ENCODE measurements around the gene SCAI.
"Not testable (repeated sequence)": the region's sequence is repeated elsewhere in the genome, so short reads cannot be mapped to it uniquely, and the experiment has no call there.

Gene SCAI

DNA sequence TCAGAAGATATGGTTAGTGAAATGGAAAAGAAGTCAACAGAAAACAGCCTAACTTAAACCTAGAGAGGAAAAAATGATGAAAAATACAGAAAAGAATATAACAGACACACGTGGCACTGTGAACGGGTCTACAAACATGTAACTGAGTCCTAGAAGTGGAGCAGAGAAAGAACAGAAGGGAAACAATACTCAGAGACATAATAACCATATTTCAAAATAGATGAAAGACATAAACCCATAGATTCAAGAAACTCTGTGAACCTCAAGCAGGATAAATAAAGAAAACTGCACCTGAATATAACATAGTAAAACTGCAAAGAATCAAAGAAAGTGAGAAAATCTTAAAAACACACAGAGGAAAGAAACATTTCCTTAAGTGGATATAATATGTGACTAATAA lies 134.7 kb downstream of the SCAI start:
- Histone ChIP-seq H3K9me3 (replicated peaks in 1 of 11) (0 out of 22 replicates have a peak, but pooled peaks cover 0 to 5% (median 0%) of the 10 kb centered on the region in 11 experiments), H3K27ac (no peak overlapping the region), H3K4me2 (no peak overlapping the region), H4K20me1 (no peaks in the 10 kb centered on the region), H3K27me3 (no peaks in the 10 kb centered on the region), H3K36me3 (peaks cover 0 to 50% (median 22%) of the 10 kb centered on the region in 11 experiments; a peak in 16 of 22 replicates), H3K4me3 (no peak overlapping the region), H3K4me1 (no peaks in the 10 kb centered on the region), H3K9ac (no peak overlapping the region)
- no peak for TF ChIP-seq Cebpa-rat (IDR thresholded peaks at IDR 0.05)

DNA sequence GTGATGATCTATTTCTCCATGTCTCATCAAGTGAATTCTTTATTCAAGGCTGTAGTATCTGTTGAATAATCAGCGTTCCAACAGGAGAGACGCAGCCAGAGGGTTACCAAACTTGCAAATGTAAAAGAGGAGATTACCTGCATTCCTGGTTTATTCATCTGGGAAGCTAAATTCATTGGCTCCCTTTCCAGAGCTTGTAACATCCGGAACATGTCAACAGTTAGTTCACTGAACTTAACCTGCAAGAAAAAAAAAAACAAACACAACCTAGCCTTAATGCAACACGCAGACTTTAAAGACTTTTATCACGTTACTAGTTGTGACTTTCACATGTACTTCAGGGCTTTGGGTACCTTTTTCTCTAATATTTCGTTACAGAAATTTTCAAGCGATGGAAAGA lies 140.0 kb downstream of the SCAI start:
- peaks cover 10 to 77% (median 41%) of the 10 kb centered on the region in 11 experiments; a peak in 20 of 22 replicates for H3K36me3 ChIP-seq
- no peaks in the 10 kb centered on the region for H3K4me1 ChIP-seq
- H4K20me1 ChIP-seq: no peaks in the 10 kb centered on the region
- no peak for TF ChIP-seq Cebpa-rat (IDR thresholded peaks at IDR 0.05)
- no peak overlapping the region for H3K4me3 ChIP-seq
- H3K27me3 ChIP-seq: no peaks in the 10 kb centered on the region
- H3K9me3 ChIP-seq (replicated peaks in 1 of 11): no peaks in the 10 kb centered on the region
- no peak overlapping the region for H3K9ac ChIP-seq
- no peak overlapping the region for H3K4me2 ChIP-seq
- H3K27ac ChIP-seq: no peak overlapping the region

DNA sequence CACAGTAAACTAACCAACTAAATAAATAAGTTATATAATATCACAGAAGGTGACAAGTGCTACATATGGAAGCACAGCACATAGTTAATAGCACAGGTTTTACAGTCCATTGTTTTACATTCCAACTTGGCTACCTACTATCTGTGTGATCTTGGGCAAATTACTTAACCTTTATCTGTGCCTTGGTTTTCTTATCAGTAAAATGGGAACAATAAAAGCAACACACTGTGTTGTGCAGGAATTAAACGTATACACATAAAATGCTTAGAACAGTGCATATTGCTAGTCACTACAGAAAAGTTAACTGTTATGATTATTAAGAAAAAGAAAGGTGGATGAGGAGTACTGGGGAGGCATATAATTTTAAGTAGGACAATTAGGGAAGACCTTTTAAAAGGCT lies 159.6 kb downstream of the SCAI start:
- Histone ChIP-seq H3K4me1 (no peaks in the 10 kb centered on the region), H4K20me1 (no peaks in the 10 kb centered on the region), H3K9me3 (replicated peaks in 1 of 11) (no peaks in the 10 kb centered on the region), H3K27ac (no peak overlapping the region), H3K4me3 (no peak overlapping the region), H3K27me3 (no peaks in the 10 kb centered on the region), H3K4me2 (no peak overlapping the region), H3K9ac (no peak overlapping the region), H3K36me3 (peaks cover 0 to 61% (median 20%) of the 10 kb centered on the region in 11 experiments; a peak in 15 of 22 replicates)
- no peak for TF ChIP-seq Cebpa-rat (IDR thresholded peaks at IDR 0.05)

DNA sequence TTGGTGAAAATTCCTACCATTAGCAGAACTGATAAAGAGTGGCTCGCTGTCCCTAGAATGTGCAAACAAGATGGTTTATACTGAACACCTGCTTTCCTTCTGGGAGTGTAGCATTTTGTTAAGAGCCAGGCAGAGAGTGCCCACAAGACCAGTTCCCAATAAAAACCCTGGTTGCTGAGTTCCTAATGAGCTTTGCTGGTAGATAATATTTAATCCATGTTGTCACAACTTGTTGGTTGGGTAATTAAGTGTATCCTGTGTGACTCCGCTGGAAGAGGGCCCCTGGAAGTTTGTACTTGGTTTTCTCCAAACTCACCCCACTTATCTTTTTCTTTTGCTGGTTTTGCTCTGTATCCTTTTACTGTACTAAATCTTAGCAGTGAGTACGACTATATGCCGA lies 162.9 kb downstream of the SCAI start:
- Histone ChIP-seq H3K9me3 (replicated peaks in 1 of 11) (no peaks in the 10 kb centered on the region), H3K4me1 (peaks cover 0 to 3% (median 0%) of the 10 kb centered on the region in 10 experiments; a peak in 3 of 20 replicates), H3K27me3 (no peaks in the 10 kb centered on the region), H3K36me3 (peaks cover 0 to 51% (median 18%) of the 10 kb centered on the region in 11 experiments; a peak in 14 of 22 replicates), H3K4me2 (no peak overlapping the region), H4K20me1 (0 out of 22 replicates have a peak, but pooled peaks cover 0 to 3% (median 0%) of the 10 kb centered on the region in 11 experiments), H3K9ac (no peak overlapping the region), H3K27ac (no peak overlapping the region), H3K4me3 (no peak overlapping the region)
- no peak for TF ChIP-seq Cebpa-rat (IDR thresholded peaks at IDR 0.05)

DNA sequence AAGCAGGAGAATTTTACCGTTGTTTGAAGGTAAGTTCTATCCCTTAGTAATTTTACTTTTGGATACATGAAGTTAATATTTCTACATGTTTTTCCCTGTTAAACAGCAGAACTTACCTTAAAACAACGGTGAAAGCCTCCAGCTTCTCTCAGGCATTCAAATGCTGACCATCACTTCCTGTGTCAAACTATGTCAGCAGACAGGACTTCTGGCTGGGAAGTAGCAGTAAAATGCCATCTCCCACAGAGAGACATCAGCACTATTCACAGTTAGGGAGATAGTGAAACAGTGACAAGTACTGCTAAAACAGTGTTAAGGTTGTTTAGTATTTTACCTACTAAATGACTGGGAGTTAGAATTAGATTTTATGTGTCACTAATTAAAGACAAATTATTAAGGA lies 168.2 kb downstream of the SCAI start:
- H4K20me1 ChIP-seq: 0 out of 22 replicates have a peak, but pooled peaks cover 0 to 3% (median 0%) of the 10 kb centered on the region in 11 experiments
- H3K27ac ChIP-seq: no peak overlapping the region; a peak in 1 of 22 replicates
- no peaks in the 10 kb centered on the region for H3K27me3 ChIP-seq
- no peak overlapping the region for H3K9ac ChIP-seq
- H3K9me3 ChIP-seq (replicated peaks in 1 of 11): no peaks in the 10 kb centered on the region
- peaks cover 4 to 63% (median 47%) of the 10 kb centered on the region in 11 experiments; a peak in 16 of 22 replicates for H3K36me3 ChIP-seq
- peaks cover 0 to 11% (median 0%) of the 10 kb centered on the region in 10 experiments; a peak in 3 of 20 replicates for H3K4me1 ChIP-seq
- H3K4me2 ChIP-seq: 0 out of 22 replicates have a peak overlapping the region, but pooled peaks of 1 of the 11 experiments have one; percentile 6
- H3K4me3 ChIP-seq: no peak overlapping the region
- TF ChIP-seq Cebpa-rat (IDR thresholded peaks at IDR 0.05): no peak

DNA sequence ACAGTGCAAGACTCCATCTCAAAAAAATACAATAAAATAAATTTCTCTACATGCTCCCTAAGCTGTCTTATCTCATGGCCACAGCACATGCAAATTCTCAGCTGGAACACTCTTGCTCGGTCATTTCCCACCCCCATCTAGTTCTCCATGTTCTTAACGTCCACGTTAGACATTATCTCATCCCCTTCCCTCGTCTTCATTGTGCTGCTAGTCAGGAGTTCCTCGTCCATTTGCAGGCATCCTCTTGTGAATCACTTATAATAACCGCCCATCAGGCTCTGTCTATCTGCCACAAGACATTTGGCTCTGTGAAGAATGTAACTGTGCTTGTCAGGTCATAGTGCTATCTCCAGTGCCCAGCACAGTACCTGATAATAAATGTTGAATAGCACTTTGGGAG lies 169.5 kb downstream of the SCAI start:
- H4K20me1 ChIP-seq: 0 out of 22 replicates have a peak, but pooled peaks cover 0 to 3% (median 0%) of the 10 kb centered on the region in 11 experiments
- no peak overlapping the region for H3K4me2 ChIP-seq
- peaks cover 4 to 76% (median 49%) of the 10 kb centered on the region in 11 experiments; a peak in 16 of 22 replicates for H3K36me3 ChIP-seq
- no peaks in the 10 kb centered on the region for H3K27me3 ChIP-seq
- no peaks in the 10 kb centered on the region for H3K9me3 ChIP-seq (replicated peaks in 1 of 11)
- H3K27ac ChIP-seq: no peak overlapping the region
- no peak overlapping the region for H3K4me3 ChIP-seq
- no peak for TF ChIP-seq Cebpa-rat (IDR thresholded peaks at IDR 0.05)
- no peak overlapping the region for H3K9ac ChIP-seq
- peaks cover 0 to 11% (median 0%) of the 10 kb centered on the region in 10 experiments; a peak in 6 of 20 replicates for H3K4me1 ChIP-seq

DNA sequence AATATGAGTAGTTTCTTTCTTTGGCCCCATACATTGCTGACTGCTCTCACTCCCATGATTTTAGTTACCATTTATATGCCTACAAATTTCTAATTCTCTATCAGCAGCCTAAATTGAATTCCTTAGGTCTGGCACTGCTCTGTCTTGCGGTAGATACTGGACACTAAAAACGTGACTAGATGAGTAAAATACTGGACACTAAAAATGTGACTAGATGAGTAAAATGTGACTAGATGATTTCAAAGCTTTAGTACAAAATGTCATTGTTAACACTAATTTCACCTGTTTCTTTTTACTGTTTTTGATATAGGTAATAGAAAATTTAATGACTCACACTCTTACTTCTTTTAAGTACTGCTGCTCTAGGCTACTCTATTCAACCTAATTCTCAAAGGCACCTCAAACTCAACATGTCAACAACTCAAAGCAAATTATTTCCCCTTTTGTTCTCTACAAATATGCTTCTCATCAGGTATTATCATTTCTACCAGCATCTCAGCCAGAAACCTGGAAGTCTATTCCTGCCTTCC lies 171.0 kb downstream of the SCAI start:
- H3K4me2 ChIP-seq: no peak overlapping the region
- H3K27me3 ChIP-seq: no peaks in the 10 kb centered on the region
- no peaks in the 10 kb centered on the region for H3K9me3 ChIP-seq (replicated peaks in 1 of 11)
- H3K36me3 ChIP-seq: peaks cover 4 to 89% (median 62%) of the 10 kb centered on the region in 11 experiments; a peak in 16 of 22 replicates
- peaks cover 0 to 11% (median 0%) of the 10 kb centered on the region in 10 experiments; a peak in 6 of 20 replicates for H3K4me1 ChIP-seq
- H3K4me3 ChIP-seq: no peak overlapping the region
- no peak overlapping the region for H3K27ac ChIP-seq
- 0 out of 22 replicates have a peak, but pooled peaks cover 0 to 1% (median 0%) of the 10 kb centered on the region in 11 experiments for H4K20me1 ChIP-seq
- no peak overlapping the region for H3K9ac ChIP-seq
- no peak for TF ChIP-seq Cebpa-rat (IDR thresholded peaks at IDR 0.05)

DNA sequence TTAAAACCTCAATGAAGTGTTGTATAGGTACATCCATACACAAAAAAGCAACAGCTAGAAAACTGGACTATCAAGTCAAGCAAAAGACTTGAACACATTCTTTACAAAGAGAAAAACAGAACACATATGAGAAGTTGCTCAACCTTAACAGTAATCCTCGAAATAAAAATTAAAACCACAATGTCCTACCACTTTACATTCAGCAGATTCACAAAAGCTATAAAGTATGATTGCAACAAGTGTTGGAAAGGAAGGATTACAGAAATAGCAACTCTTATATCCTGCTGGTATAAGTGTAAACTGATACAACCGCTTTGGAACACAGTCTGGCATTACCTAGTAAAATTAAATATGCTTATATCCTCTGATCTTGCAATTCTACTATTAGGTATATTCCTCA lies 173.9 kb downstream of the SCAI start:
- H3K4me1 ChIP-seq: peaks cover 0 to 14% (median 0%) of the 10 kb centered on the region in 10 experiments; a peak in 5 of 20 replicates
- no peaks in the 10 kb centered on the region for H3K27me3 ChIP-seq
- H3K9ac ChIP-seq: 0 out of 22 replicates have a peak overlapping the region, but pooled peaks of 1 of the 11 experiments have one; percentile 17
- no peak overlapping the region for H3K4me2 ChIP-seq
- no peak for TF ChIP-seq Cebpa-rat (IDR thresholded peaks at IDR 0.05)
- no peaks in the 10 kb centered on the region for H3K9me3 ChIP-seq (replicated peaks in 1 of 11)
- H3K36me3 ChIP-seq: peaks cover 4 to 72% (median 46%) of the 10 kb centered on the region in 11 experiments; a peak in 16 of 22 replicates
- H3K4me3 ChIP-seq: no peak overlapping the region
- no peak overlapping the region for H3K27ac ChIP-seq
- no peaks in the 10 kb centered on the region for H4K20me1 ChIP-seq

DNA sequence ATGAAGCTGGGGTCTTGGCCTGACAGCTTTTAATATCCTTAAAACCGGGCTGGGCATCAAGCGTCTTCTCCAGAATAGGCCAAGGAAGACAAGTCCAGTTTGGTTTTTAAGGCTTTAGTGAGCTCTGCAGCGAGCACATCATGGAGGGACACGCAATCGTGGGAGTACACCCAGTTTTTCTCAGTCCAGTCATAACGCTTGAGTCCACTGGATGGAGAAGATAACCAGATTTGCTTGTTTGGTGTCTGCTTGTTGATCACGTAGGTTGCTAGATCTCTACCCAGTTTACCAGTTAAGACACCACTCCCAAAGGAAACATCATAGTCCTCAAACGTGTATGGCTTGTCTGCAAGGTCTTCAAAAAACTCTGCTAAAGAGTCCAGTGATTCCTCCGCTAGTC lies 175.1 kb downstream of the SCAI start:
- Histone ChIP-seq H4K20me1 (no peaks in the 10 kb centered on the region), H3K4me2 (no peak overlapping the region), H3K27me3 (no peaks in the 10 kb centered on the region), H3K36me3 (peaks cover 4 to 66% (median 35%) of the 10 kb centered on the region in 11 experiments; a peak in 16 of 22 replicates), H3K27ac (no peak overlapping the region), H3K9ac (no peak overlapping the region), H3K9me3 (replicated peaks in 1 of 11) (no peaks in the 10 kb centered on the region), H3K4me1 (peaks cover 0 to 16% (median 0%) of the 10 kb centered on the region in 10 experiments; a peak in 5 of 20 replicates), H3K4me3 (no peak overlapping the region)
- no peak for TF ChIP-seq Cebpa-rat (IDR thresholded peaks at IDR 0.05)

DNA sequence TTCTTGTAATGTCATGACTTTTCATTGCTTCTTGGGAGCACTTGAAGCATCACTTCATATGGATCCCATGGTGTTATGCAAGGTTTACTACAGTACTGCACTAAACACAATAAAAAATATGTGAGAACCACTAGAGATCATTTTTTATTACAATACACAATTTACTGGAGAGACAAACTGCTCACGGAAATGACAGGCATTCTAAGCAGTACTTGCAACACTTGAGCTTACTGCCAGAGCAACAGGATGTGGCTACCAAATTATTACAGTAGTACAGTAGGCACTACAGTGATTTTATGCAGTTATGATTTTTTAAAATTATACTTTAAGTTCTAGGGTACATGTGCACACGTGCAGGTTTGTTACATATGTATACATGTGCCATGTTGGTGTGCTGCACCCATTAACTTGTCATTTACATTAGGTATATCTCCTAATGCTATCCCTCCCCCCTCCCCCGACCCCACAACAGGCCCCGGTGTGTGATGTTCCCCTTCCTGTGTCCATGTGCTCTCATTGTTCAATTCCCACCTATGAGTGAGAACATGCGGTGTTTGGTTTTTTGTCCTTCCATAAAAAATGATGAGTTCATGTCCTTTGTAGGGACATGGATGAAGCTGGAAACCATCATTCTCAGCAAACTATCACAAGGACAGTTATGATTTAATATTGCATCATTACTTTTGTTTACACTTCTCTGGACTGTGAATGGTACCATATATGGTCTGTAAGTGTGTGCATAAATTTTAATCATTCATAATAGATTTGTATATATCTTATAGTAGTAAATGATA lies 177.4 kb downstream of the SCAI start:
- Histone ChIP-seq H3K4me2 (peak overlapping the region in 1 of 11 experiments; percentile 23; a peak in 2 of 22 replicates), H3K4me1 (peaks cover 0 to 16% (median 0%) of the 10 kb centered on the region in 10 experiments; a peak in 5 of 20 replicates), H3K36me3 (peaks cover 4 to 48% (median 29%) of the 10 kb centered on the region in 11 experiments; a peak in 16 of 22 replicates), H3K27ac (peak overlapping the region in 4 of 11 experiments; percentile 7 to 59 (median 39); a peak in 6 of 22 replicates)
- H4K20me1 ChIP-seq; H3K27me3 ChIP-seq; H3K9ac ChIP-seq; H3K9me3 ChIP-seq (replicated peaks in 1 of 11); H3K4me3 ChIP-seq: not testable (repeated sequence)
